ENCODE results near the gene FBXL7.

FBXL7 gene

DNA sequence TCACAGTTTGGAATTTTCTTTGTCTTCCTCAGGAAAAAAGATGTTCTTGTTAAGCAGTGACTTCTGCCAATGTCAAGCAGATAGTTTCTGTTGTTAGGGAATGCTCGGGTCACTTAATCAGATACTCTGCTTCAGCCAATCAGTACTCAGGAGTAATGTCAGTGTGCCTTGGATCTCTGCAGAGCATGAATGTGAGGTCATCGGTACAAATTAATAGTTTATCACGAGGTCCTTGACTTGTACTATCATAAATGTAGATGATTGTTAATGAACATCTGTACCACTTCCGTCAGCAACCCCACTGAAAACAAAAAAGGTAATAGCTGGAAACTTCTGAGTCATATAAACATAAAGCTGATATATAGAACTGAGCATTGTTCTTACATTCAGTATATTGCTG is 73.6 kb downstream of the FBXL7 start:
- no peaks in the 10 kb centered on the region for H3K79me2 ChIP-seq (ENCODE audit: insufficient read depth, low read length)
- H3K27me3 ChIP-seq (ENCODE audit: insufficient read depth, low read length, poor library complexity, severe bottlenecking): no peaks in the 10 kb centered on the region
- no peaks in the 10 kb centered on the region for H3K9me2 ChIP-seq (replicated peaks; ENCODE audit: low read depth, low read length)
- no peaks in the 10 kb centered on the region for H4K20me1 ChIP-seq (ENCODE audit: insufficient read depth, low read length, poor library complexity, severe bottlenecking)
- no peak overlapping the region for H2AFZ ChIP-seq (ENCODE audit: low read length)
- no peak overlapping the region for H3K9ac ChIP-seq (ENCODE audit: low read depth, low read length, poor library complexity, severe bottlenecking)
- TF ChIP-seq EZH2phosphoT487 (IDR thresholded peaks at IDR 0.05; ENCODE audit: borderline replicate concordance): no peak
- TF ChIP-seq, protein P1, sequence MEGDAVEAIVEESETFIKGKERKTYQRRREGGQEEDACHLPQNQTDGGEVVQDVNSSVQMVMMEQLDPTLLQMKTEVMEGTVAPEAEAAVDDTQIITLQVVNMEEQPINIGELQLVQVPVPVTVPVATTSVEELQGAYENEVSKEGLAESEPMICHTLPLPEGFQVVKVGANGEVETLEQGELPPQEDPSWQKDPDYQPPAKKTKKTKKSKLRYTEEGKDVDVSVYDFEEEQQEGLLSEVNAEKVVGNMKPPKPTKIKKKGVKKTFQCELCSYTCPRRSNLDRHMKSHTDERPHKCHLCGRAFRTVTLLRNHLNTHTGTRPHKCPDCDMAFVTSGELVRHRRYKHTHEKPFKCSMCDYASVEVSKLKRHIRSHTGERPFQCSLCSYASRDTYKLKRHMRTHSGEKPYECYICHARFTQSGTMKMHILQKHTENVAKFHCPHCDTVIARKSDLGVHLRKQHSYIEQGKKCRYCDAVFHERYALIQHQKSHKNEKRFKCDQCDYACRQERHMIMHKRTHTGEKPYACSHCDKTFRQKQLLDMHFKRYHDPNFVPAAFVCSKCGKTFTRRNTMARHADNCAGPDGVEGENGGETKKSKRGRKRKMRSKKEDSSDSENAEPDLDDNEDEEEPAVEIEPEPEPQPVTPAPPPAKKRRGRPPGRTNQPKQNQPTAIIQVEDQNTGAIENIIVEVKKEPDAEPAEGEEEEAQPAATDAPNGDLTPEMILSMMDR (conservative IDR thresholded peaks at IDR 0.05; ENCODE audit: low read length): no peak
- no peak overlapping the region for H3K4me3 ChIP-seq (ENCODE audit: low read length, poor library complexity, severe bottlenecking)
- no peaks in the 10 kb centered on the region for H3K36me3 ChIP-seq (ENCODE audit: insufficient read depth, low read length)
- H3K4me2 ChIP-seq (ENCODE audit: low read depth, low read length, poor library complexity, severe bottlenecking): no peak overlapping the region
- no peaks in the 10 kb centered on the region for H3F3A ChIP-seq (ENCODE audit: low read depth)
- H3K4me1 ChIP-seq (ENCODE audit: insufficient read depth, low read length, poor library complexity, severe bottlenecking): no peaks in the 10 kb centered on the region
- H3K9me3 ChIP-seq (ENCODE audit: insufficient read depth, low read depth, low read length): no peaks in the 10 kb centered on the region

DNA sequence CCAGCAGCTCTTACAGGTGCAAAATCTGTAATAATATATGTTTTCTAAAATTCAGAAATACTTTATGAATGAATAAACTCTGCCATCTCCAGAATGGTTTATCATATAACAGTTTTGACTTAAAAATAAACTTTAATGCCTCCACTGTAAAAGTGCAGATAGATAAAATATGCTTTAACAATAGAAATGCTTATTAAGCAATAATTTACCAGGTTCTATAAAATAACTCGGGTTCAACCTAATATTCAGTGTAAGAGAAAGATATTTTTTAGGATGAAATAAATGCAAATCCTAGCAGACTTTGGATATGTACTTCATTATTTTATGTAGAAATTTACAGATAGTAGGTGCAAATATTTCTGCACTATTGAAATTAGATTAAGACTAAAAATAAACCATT is 74.1 kb downstream of the FBXL7 start:
- Histone ChIP-seq H3K79me2 (ENCODE audit: insufficient read depth, low read length) (no peaks in the 10 kb centered on the region), H3K4me1 (ENCODE audit: insufficient read depth, low read length, poor library complexity, severe bottlenecking) (no peaks in the 10 kb centered on the region), H3K4me2 (ENCODE audit: low read depth, low read length, poor library complexity, severe bottlenecking) (no peak overlapping the region), H3F3A (ENCODE audit: low read depth) (no peaks in the 10 kb centered on the region), H2AFZ (ENCODE audit: low read length) (no peak overlapping the region), H3K9me3 (ENCODE audit: insufficient read depth, low read depth, low read length) (no peaks in the 10 kb centered on the region), H4K20me1 (ENCODE audit: insufficient read depth, low read length, poor library complexity, severe bottlenecking) (no peaks in the 10 kb centered on the region), H3K27me3 (ENCODE audit: insufficient read depth, low read length, poor library complexity, severe bottlenecking) (no peaks in the 10 kb centered on the region), H3K9ac (ENCODE audit: low read depth, low read length, poor library complexity, severe bottlenecking) (no peak overlapping the region), H3K9me2 (replicated peaks; ENCODE audit: low read depth, low read length) (no peaks in the 10 kb centered on the region), H3K4me3 (ENCODE audit: low read length, poor library complexity, severe bottlenecking) (no peak overlapping the region), H3K36me3 (ENCODE audit: insufficient read depth, low read length) (no peaks in the 10 kb centered on the region)
- no peak for TF ChIP-seq EZH2phosphoT487 (IDR thresholded peaks at IDR 0.05; ENCODE audit: borderline replicate concordance)
- TF ChIP-seq, protein P1 (conservative IDR thresholded peaks at IDR 0.05; ENCODE audit: low read length): no peak

DNA sequence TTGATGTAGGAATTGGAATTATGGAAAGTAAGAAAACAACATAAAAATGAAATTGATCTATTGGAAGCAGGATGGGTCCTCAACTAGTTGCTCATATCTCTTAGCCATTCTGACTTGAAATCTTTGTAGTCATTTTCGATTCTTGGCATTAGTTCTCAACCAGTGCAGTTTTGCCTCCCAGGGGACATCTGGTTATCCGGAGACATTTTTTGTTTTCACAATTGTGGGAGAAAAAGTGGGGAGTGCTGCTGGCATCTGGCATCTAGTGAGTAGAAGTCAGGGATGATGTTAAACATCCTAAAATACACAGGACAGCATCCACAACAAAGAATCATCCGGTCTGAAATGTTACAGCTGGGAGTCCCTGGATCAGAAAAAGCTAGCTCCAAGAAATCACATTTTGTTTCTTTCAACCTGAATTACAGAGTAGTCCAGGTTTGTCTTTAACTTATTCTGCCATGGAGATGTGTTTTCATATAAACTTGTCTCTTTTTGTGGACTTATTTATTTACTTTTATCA is 74.9 kb downstream of the FBXL7 start:
- Histone ChIP-seq H2AFZ (ENCODE audit: low read length) (no peak overlapping the region), H3K4me3 (ENCODE audit: low read length, poor library complexity, severe bottlenecking) (no peak overlapping the region), H3K36me3 (ENCODE audit: insufficient read depth, low read length) (no peaks in the 10 kb centered on the region), H3K9me3 (ENCODE audit: insufficient read depth, low read depth, low read length) (no peaks in the 10 kb centered on the region), H3F3A (ENCODE audit: low read depth) (no peaks in the 10 kb centered on the region), H3K9ac (ENCODE audit: low read depth, low read length, poor library complexity, severe bottlenecking) (no peak overlapping the region), H3K4me2 (ENCODE audit: low read depth, low read length, poor library complexity, severe bottlenecking) (no peak overlapping the region), H4K20me1 (ENCODE audit: insufficient read depth, low read length, poor library complexity, severe bottlenecking) (no peaks in the 10 kb centered on the region), H3K79me2 (ENCODE audit: insufficient read depth, low read length) (no peaks in the 10 kb centered on the region), H3K27me3 (ENCODE audit: insufficient read depth, low read length, poor library complexity, severe bottlenecking) (no peaks in the 10 kb centered on the region), H3K4me1 (ENCODE audit: insufficient read depth, low read length, poor library complexity, severe bottlenecking) (no peaks in the 10 kb centered on the region), H3K9me2 (replicated peaks; ENCODE audit: low read depth, low read length) (no peaks in the 10 kb centered on the region)
- TF ChIP-seq, protein P1 (conservative IDR thresholded peaks at IDR 0.05; ENCODE audit: low read length): no peak
- no peak for TF ChIP-seq EZH2phosphoT487 (IDR thresholded peaks at IDR 0.05; ENCODE audit: borderline replicate concordance)
